Stomach smooth muscle (tissue), 2 donors: ENCODE results near the gene GABBR2.

Experiments
- H3K27ac ChIP-seq: one replicate; pipeline ENCODE4 v1.7.0; 2013; ENCODE audit warnings: mild to moderate bottlenecking, low read length, inconsistent platforms
- H3K27me3 ChIP-seq, 2 donors: one replicate each; pipeline ENCODE4 v1.7.0; 2013; ENCODE audit warnings: low read length in 2 of 2; ENCODE audit not compliant: insufficient read depth in 2 of 2, control insufficient read depth in 1 of 2
- H3K36me3 ChIP-seq, 2 donors: one replicate each; pipeline ENCODE4 v1.7.0; 2013; ENCODE audit warnings: low read length in 2 of 2; ENCODE audit not compliant: control insufficient read depth in 2 of 2, insufficient read depth in 2 of 2
- H3K4me1 ChIP-seq: one replicate; pipeline ENCODE4 v1.7.0; 2013; ENCODE audit warnings: low read length; ENCODE audit not compliant: control insufficient read depth, insufficient read depth
- H3K4me3 ChIP-seq, 2 donors: one replicate each; pipeline ENCODE4 v1.7.0; 2013; ENCODE audit warnings: low read length in 2 of 2
- H3K9ac ChIP-seq, 2 donors: one replicate each; pipeline ENCODE4 v1.7.0; 2013; ENCODE audit warnings: low read length in 2 of 2, mild to moderate bottlenecking in 1 of 2
- H3K9me3 ChIP-seq, 2 donors: one replicate each; pipeline ENCODE4 v1.7.0; 2013; ENCODE audit warnings: low read length in 2 of 2; ENCODE audit not compliant: control insufficient read depth in 2 of 2
- donor health status: healthy.
- donor health status: Pancreatic carcinoma.

GABBR2 gene

DNA sequence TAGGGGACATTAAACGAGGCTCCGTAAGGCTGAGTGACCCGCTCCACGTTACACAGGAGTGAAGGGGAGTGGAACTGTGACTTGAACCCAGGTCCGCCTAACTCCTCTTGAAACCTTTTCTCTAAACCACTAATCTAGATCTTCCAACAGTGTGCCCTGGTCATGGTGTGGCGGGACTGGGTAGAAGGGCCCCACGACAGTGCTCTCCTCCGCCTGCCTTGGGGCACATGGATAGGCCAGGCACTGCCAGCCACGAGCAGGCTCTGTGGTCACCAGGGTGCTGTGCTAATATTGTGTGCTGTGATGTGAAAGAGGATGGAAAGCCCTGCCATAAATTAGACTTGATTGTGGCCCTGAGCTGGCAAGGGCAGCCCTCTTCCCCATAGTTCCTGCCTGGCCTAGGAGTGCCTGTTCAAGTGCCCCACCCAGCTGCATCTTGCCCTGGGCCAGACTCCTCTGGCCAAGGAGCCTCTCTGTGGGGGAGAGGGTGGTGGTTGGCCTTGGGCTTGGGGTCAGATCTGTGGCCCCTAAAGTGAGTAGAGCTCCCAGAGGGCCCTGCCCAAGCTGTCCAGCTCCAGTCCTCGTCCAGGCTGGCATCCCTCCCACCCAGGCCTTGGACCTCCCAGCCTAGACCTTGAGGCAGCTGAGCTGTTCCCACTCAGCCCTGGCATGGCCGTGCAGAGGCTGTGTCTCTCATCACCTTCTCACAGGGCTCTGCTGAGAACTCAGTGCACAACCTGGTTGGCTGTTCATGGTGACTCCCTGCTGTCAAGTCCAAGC, 385.5 kb downstream of the GABBR2 start:
- Histone ChIP-seq H3K9ac (no peak overlapping the region), H3K4me3 (no peak overlapping the region), H3K4me1 (peaks cover 7% of the 10 kb centered on the region), H3K27me3 (no peaks in the 10 kb centered on the region), H3K27ac (no peak overlapping the region), H3K9me3 (no peaks in the 10 kb centered on the region), H3K36me3 (no peaks in the 10 kb centered on the region)

DNA sequence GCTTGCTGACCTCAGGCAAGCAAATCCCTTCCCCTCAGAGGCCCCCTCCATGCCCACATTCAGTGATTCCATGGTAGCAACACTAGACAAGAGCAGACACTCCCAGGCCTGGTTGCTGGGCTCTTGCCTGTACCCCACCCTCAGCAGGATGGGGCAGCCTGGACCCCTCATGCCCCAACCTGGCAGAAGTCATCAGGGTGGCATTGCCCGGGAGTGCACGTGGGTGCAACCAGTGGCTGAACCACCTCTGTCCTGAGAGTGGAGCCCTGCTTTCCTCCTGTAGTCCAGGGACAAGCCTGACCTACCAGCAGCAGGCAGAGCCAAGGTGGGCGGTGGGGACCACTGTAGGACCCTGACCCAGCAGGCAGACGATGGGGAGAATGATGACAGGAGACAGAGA, 387.5 kb downstream of the GABBR2 start:
- H3K36me3 ChIP-seq, result no peaks in the 10 kb centered on the region
- no peak overlapping the region for H3K27ac ChIP-seq

DNA sequence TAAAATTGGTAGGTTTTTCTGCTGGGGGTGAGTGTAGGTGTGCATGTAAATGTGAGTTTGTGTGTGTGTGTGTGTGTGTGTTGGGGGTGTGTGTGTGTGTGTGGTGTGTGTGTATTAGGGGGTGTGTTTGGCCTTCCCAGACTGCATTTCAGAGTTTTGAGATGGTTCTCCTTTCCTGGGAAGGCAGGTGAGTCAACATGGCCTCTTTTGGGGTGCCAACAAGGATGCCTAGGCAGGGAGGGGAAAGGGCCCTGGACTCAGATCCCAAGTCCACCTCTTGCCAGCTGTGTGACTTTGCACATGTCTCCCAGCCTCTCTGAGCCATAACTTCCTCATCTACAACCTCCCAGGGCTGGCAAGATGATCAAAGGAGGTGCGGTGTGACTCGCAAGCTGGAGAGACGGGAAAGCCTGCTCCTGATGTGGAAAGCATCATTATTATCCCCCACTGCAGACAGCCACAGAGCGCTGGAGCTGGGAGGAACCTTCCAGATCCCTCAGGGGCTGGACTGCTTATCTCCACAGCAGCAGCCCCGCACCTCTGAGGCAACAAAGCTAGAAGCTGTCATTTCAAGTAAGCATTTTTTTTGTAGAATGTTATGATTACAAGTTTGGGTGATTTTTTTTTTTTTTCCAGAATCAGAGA, 389.8 kb downstream of the GABBR2 start:
- no peak overlapping the region for H3K9ac ChIP-seq
- H3K27ac ChIP-seq, result no peak overlapping the region
- peaks cover 0 to 4% of the 10 kb centered on the region in 2 donors for H3K27me3 ChIP-seq
- H3K36me3 ChIP-seq, result no peaks in the 10 kb centered on the region
- no peak overlapping the region for H3K4me3 ChIP-seq
- H3K9me3 ChIP-seq, result no peaks in the 10 kb centered on the region
- peaks cover 10% of the 10 kb centered on the region for H3K4me1 ChIP-seq

More for the DNA sequence above, 387.5 kb downstream of the GABBR2 start:
- peaks cover 0 to 4% of the 10 kb centered on the region in 2 donors for H3K27me3 ChIP-seq
- no peak overlapping the region for H3K4me3 ChIP-seq
- H3K9me3 ChIP-seq, result no peaks in the 10 kb centered on the region
- peaks cover 7% of the 10 kb centered on the region for H3K4me1 ChIP-seq
- no peak overlapping the region for H3K9ac ChIP-seq

DNA sequence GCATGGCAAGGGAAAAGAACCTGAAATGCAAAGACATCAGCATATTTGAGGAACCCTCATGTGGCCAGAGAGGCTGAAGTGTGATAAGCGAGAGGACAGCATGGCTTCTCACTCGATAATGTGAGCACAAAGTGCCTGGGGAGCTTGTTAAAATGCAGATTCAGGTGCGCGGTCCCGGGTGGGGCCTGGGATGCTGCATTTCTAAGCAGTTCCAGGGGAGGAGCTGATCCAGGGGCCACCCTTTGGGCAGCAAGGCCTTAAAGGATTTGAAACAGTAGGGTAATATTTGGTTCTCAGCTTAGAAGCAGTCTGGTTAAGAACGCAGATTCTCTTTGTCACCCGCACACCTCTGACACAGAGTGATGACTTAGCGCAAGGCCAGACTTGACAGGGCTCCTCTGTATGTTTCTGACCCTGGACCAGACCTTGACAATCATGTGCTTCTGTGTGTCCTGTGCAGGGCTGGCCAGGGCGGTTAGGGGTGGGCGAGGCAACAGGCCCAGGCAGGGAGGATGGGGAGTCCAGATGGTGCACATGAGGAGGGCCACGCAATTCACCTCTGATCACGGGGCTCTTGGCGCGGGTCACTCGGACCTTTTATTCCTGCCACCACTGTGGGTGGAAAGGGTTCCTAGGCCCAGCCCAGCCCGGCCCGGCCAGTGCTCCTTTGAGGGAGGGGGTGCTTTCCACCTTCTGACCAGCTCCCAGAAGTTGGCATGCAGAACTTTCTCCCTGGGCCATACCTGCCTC, 390.5 kb downstream of the GABBR2 start:
- Histone ChIP-seq H3K36me3 (no peaks in the 10 kb centered on the region), H3K4me3 (no peak overlapping the region), H3K4me1 (peaks cover 4% of the 10 kb centered on the region), H3K9ac (no peak overlapping the region), H3K9me3 (no peaks in the 10 kb centered on the region), H3K27me3 (peaks cover 0 to 4% of the 10 kb centered on the region in 2 donors), H3K27ac (no peak overlapping the region)

DNA sequence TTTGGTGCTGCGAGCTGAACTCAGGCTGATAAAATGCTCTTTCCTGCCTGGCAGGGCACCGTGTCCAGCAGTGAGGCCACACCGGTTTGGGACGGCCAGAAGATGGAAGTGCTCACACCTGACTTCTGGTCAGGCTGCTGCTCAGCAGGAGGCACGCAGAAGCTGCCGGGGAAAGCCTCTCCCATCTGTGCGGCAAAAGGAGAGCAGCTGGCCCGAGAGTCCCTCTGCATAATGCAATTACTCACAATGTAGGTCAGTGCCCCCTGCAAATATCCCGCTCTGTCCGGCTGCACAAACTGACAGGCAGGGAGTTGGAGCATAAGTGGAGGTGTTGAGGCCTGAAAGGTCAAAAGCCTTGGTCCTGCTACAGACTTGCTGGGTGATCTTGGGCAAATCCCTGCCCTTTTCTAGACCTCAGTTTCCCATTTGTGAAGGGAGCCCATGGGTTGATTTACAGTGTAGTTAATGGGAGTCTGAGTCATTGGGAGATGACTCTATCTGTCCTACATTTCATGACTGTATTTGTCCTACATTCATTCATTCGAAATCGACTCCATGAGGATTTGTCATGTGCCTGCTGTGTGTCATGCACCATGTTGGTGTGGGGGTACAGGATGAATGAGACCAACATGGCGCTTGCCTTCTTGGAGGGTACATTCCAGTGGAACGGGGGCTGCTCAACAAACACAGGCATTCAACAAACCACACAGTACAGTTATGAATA, 391.4 kb downstream of the GABBR2 start:
- H3K36me3 ChIP-seq, result no peaks in the 10 kb centered on the region
- peaks cover 0 to 4% of the 10 kb centered on the region in 2 donors for H3K27me3 ChIP-seq
- no peak overlapping the region for H3K9ac ChIP-seq
- no peak overlapping the region for H3K4me3 ChIP-seq
- H3K4me1 ChIP-seq, result peaks cover 4% of the 10 kb centered on the region
- no peaks in the 10 kb centered on the region for H3K9me3 ChIP-seq
- no peak overlapping the region for H3K27ac ChIP-seq

DNA sequence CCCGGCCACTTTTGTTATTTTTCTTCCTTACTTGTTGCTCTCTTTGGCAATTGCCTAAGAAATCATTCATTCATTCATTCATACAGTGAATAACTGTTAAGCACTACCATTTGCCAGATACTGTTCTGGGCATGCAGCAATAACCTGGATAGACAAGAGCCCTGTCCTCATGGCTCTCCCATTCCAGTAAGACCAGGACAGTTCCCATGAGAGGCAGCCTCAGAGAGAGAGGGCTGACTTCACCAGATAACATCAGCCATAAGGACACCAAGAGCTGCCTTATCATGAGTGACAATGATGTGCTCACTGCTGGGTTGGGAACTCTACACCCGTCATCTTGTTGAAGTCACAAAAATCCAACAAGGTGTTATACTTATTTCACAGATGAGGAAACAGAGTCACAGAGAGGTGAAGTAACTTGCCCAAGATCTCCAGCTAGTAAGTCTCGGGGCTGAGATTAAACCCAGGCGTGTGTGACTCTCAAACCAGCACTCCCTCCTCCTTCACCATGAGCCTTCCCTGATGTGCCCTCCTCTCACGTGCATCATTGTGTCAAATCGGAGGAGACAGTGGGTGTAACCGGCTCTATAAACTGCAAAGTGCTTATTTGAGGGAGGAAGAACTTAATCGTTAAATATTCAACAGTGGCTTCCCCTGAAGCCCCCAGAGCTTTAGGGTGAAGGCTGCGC, 392.1 kb downstream of the GABBR2 start:
- Histone ChIP-seq H3K27ac (no peak overlapping the region), H3K36me3 (no peaks in the 10 kb centered on the region)

DNA sequence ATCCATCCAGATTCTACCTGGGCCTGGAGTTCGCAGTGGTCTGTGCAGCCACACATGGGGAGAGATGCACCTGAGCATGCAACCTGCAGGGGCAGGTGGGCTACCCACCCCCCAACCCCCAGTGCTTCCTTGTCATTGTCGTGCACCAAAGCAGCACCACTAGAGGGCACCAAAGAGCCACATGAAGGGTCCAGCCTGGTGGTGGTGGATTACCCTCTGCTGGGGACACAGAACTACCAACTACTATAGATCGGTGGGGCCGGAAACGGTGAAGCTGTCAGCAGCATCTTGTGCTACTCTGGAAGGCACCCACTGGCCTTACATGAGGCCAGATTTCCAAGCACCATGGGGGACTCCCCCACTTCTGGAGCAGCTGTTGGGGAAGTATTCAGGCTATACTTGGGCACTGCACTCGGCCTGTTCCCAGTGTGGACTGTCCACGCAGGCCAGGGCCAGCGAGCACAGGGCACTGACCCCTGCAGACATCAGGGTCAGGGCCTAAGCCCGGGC, 393.1 kb downstream of the GABBR2 start:
- Histone ChIP-seq H3K4me3 (no peak overlapping the region), H3K9ac (no peak overlapping the region), H3K36me3 (no peaks in the 10 kb centered on the region), H3K27ac (no peak overlapping the region), H3K4me1 (peaks cover 4% of the 10 kb centered on the region), H3K27me3 (peaks cover 0 to 4% of the 10 kb centered on the region in 2 donors), H3K9me3 (no peaks in the 10 kb centered on the region)

More for the DNA sequence above, 392.1 kb downstream of the GABBR2 start:
- Histone ChIP-seq H3K9ac (no peak overlapping the region), H3K27me3 (peaks cover 0 to 4% of the 10 kb centered on the region in 2 donors), H3K9me3 (no peaks in the 10 kb centered on the region), H3K4me3 (no peak overlapping the region), H3K4me1 (peaks cover 4% of the 10 kb centered on the region)

DNA sequence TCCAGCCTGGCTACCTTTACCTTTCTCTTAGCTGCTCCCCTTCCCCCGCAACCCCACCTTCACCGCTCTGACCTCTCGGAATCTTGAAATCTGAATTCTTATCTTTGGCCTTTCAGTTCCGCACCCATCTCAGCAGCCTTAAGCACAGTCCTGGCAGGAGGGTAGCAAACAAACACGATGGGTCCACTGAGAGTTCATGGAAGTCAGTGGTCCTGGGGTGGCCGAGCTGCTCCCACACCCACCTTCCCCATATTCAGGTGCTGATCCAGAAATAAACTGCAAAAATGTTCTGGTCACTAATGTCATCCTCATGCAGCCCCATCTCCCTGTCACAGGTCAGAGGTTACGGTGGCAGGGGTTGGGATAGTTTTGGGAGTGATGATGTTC, 393.7 kb downstream of the GABBR2 start:
- Histone ChIP-seq H3K9me3 (no peaks in the 10 kb centered on the region), H3K36me3 (no peaks in the 10 kb centered on the region), H3K27me3 (peaks cover 0 to 4% of the 10 kb centered on the region in 2 donors), H3K27ac (no peak overlapping the region), H3K4me3 (no peak overlapping the region), H3K9ac (no peak overlapping the region), H3K4me1 (peaks cover 4% of the 10 kb centered on the region)

DNA sequence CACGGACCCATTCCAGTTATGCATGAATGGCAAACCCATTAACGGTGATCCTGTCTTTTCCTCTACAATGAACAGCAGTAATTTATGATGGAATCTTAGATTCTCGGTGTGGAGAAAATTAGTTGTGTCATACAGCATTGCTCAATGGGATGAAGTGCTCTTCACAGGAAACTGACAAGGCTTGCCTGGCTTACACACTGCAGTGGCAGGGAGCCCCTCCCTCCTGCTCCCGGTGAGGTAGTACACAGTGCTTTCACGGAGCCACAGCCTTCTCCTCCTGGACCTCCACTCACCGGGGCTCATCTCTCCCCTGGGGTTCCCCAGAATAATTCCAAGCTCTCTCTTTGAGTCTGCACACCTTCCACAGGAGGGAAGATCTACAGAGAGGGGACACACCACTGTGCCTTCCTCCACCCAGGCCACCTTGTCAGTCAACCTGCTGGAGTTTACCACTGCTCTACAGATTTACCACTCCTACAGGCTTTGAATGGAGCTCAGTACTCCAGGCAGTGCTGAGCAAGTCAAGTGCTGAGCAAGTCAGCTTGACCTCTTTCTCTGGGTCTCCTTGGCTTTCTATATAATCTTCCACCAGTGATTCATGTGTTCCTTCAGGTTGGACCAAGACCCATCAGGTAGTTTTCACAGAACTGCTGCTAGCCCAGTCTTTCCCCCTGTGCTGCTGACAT, 394.2 kb downstream of the GABBR2 start:
- no peak overlapping the region for H3K4me3 ChIP-seq
- no peaks in the 10 kb centered on the region for H3K9me3 ChIP-seq
- no peak overlapping the region for H3K9ac ChIP-seq
- no peak overlapping the region for H3K27ac ChIP-seq
- H3K36me3 ChIP-seq, result no peaks in the 10 kb centered on the region
- H3K4me1 ChIP-seq, result peaks cover 4% of the 10 kb centered on the region
- H3K27me3 ChIP-seq, result peaks cover 0 to 4% of the 10 kb centered on the region in 2 donors
